Retinal pigment epithelial cell (primary cell): ENCODE measurements around the gene ANKRD24.

Source experiments
- DNase-seq: peaks from one replicate; pipeline ENCODE4 v3.0.0-alpha.2; 2010; ENCODE audit warnings: low read depth
- H3K4me3 ChIP-seq: 2 replicates; pipeline ENCODE4 v1.5.1; 2011; ENCODE audit warnings: mild to moderate bottlenecking, low read length, control low read depth, moderate library complexity
- CTCF ChIP-seq: conservative IDR thresholded peaks from 2 replicates; pipeline ENCODE4 v1.5.1; 2011; ENCODE audit warnings: low read depth, low read length, control low read depth, inconsistent platforms

Gene ANKRD24

GRCh38 chr19:4174895-4175668, 7.4 kb upstream of the ANKRD24 start:
- H3K4me3 ChIP-seq = no peak overlapping the region
- TF ChIP-seq CTCF = no peak
- DNase-seq = no peak

- no peak for DNase-seq
- TF ChIP-seq CTCF = no peak
- H3K4me3 ChIP-seq = no peak overlapping the region
Observed at GRCh38 chr19:4175669-4175931, 6.9 kb upstream of the ANKRD24 start.

- no peak for DNase-seq
- no peak for TF ChIP-seq CTCF
- no peak overlapping the region for H3K4me3 ChIP-seq
Observed at GRCh38 chr19:4177146-4177545, 5.3 kb upstream of the ANKRD24 start.

GRCh38 chr19:4178990-4179389, 3.5 kb upstream of the ANKRD24 start:
- H3K4me3 ChIP-seq = no peak overlapping the region
- no peak for DNase-seq
- TF ChIP-seq CTCF = no peak

GRCh38 chr19:4181053-4181508, 1.4 kb upstream of the ANKRD24 start:
- H3K4me3 ChIP-seq = no peak overlapping the region
- no peak for TF ChIP-seq CTCF
- no peak for DNase-seq

GRCh38 chr19:4183967-4184717, 1.7 kb downstream of the ANKRD24 start:
- no peak for TF ChIP-seq CTCF
- DNase-seq = no peak
- no peak overlapping the region for H3K4me3 ChIP-seq
